GM18519 (cell line): ENCODE results near the gene EXOSC5.

Experiments used
- ATAC-seq: cut with Tn5 transposase; IDR thresholded peaks from one replicate; pipeline ENCODE4 v1.9.1; 2021; ENCODE audit warnings: mild to moderate bottlenecking, moderate library complexity; ENCODE audit not compliant: unreplicated experiment, low FRiP score

Gene EXOSC5

DNA sequence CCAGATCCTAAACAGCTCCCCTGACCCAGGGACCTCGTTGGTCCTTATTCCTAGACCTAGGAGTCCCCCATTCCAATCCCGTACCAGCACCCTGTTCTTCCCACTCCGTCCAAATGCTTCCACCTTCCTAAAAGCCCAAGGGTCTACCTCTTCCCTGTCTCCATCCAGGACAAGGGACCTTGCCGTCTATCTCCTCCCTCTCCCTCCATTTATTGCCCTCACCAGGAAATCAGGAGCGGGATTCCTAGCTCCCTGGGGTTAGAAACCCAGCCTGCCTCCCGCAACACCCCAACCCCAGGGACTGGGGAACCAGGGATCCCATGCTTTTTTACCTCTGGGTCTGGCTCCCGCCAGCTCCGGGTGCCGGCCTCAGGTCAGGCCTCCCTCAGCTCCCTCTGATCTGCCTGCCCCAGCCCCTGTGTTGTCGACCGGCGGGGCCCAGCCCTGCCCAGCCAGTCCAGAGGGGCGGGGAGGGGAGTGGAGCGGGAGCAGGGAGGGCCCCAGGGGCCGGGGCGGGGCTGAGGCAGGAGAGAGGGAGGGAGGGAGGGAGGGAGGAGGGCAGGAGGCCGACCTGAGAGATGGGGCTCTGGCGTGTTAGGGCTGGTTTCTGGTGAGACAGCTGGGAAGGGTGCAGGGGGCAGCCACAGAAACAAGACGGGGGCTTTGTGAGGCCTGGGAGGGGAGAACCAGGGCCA lies 29.9 kb upstream of the EXOSC5 start, which contains the start of gene B3GNT8:
Gene B3GNT8, minus strand, starts transcription at position 423 of the 695 bp plus-strand sequence. CDS start 596 bp downstream, outside the sequence.
- no peak for ATAC-seq

DNA sequence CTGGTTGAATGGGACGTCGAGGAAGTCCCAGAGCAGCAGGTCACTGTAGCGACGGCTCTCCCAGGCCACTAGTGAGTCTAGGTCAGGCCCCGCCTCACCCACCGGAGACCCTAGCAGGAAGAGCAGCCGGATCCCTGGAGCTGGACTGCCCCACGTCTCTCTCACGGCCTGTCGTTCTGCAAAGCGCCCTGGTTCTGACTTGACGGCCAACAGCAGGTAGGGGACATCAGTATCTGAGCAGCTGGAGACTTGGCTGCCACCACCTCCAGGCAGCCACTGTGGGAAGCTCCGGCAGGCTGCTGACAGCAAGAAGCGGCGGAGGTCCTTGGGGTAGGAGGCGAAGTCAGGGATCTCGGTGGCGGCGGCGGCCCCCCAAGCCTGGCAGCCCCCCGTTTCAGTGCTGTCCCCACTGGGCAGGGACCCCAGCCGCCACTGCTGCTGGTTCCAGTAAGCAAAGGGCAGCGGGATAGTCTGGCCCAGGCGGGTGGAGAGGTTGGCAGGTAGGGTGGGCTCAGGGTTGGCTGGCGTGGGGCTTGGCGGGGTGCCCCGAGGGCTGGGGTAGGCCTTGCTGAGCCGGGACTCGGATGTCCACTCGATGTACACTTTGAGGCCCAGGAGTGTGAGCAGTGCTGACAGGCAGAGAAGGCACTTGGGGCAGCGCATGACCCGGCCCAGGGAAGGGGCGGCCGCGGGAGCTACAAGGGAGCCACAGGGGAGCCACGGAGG lies 29.1 kb upstream of the EXOSC5 start:
- no peak for ATAC-seq

DNA sequence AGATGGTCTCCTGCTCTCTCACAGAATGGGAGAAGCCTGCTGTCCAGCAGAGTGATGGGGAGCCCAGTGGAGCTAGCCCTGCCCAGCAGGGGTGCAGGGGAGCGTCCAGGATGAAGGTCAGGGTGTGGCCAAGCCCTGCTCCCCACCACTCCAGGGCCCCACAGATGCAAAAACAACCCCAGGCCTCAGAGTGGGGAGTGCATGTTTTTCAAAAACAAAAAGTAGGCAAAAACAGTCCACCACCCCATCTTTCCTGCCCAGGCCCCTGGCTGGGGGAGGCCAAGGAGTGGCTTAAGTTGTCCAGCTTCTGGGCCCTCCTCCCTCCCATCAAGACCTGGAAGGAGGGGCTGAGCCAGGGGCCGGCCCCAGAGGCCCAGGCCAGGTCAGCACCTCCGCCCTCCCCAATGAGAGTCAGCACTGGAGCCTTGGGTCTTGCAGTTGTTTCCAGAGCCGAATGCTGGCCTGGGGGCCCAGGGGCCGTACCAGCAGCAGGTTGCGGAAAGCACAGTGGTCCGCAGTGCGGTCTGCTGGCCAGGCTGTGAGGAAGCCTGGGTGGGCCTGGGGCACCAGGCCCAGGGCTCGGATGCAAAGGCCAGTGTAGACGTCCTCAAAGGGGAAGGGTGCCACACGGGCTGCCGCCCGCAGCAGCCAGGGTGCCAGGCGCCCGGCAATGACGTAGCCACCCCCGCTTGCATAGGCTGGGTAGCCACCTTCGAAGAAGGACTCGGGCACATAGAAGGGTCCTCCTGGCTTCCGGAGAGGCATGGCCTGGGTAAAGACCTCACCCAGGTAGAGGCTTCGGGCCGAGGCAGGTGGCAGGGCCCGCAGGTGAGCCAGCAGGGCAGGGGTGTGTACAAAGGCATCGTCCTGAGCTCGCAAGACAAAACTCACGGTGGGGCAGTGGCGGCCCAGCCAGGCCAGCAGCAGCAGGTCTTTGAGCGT lies 28.3 kb upstream of the EXOSC5 start:
- ATAC-seq = no peak

DNA sequence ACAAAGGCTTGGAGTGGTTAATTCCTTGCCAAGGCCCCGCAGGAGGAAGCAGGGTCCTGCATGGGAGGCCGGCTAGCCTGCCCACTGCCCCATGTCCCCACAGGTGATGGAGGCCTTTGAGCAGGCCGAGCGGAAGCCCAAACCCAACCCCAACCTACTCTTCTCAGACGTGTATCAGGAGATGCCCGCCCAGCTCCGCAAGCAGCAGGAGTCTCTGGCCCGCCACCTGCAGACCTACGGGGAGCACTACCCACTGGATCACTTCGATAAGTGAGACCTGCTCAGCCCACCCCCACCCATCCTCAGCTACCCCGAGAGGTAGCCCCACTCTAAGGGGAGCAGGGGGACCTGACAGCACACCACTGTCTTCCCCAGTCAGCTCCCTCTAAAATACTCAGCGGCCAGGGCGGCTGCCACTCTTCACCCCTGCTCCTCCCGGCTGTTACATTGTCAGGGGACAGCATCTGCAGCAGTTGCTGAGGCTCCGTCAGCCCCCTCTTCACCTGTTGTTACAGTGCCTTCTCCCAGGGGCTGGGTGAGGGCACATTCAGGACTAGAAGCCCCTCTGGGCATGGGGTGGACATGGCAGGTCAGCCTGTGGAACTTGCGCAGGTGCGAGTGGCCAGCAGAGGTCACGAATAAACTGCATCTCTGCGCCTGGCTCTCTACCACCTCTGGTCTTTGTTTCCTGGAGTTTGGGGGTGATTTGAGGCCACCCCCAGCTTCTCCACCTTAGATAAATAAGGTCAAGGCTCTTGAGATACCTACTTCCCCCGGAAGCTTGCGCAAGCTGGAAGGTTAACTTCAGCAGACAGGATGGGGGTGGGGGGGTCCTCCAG lies 27.4 kb upstream of the EXOSC5 start:
- no peak for ATAC-seq

DNA sequence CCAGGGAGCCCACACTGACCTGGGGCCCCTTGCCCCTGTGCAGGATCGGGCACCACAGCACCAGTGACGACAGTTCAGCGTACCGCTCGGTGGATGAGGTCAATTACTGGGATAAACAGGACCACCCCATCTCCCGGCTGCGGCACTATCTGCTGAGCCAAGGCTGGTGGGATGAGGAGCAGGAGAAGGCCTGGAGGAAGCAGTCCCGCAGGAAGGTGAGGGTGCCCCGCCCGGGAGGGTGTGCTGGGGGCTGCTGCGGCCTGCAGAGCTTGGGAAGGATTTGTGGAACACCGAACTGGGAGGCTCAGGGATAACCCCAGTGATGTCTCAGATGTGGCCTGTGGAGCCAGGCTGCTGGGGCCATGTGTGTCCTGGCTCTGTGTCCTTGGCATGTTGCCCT lies 25.8 kb upstream of the EXOSC5 start:
- ATAC-seq = no peak

DNA sequence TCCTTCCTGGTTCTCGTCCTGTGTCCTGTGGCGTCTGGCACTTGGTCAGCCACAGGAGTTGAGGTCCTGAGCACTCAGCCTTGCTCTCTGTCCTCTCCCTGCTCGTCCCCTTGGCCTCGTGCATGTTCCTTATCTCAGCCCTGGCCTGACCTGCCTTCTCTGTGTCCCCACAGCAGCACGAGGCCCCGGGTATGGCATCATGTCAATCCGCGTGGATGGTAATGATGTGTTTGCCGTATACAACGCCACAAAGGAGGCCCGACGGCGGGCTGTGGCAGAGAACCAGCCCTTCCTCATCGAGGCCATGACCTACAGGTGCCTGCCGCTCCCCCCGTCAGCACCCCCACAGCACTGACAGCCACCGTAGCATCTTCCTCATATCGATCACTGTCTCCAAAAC lies 25.3 kb upstream of the EXOSC5 start:
- no peak for ATAC-seq

DNA sequence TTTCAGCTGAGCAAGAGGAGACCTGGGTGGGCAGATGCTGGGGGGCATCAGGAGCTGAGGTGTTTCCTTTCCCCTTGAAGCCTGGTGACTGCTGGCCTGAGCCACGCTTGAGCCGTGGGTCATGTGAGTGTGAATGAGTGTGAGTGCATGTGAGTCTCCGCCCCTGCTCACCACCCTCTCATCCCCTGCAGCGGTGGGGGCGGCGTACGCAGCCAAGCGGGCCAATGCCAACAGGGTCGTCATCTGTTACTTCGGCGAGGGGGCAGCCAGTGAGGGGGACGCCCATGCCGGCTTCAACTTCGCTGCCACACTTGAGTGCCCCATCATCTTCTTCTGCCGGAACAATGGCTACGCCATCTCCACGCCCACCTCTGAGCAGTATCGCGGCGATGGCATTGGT lies 24.8 kb upstream of the EXOSC5 start:
- no peak for ATAC-seq

DNA sequence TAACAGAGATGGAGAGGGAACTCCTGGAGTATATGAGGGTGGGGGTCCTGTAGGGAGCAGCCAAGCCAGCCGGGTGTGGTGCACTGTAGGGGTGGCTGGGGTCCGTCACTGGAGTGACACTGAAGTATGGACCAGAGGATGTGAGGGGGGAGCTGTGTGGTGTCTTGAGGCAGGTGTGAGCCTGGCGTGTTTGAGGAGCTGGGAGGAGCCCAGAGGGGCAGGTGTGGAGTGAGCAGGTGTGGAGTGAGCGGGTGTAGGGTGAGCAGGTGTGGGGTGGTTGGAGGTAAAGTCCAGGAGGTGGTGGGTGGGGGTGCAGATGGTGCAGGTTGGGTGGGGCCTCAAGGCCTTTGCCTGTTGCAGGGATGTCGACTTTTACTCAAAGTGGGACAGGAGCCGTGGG lies 24.2 kb upstream of the EXOSC5 start:
- no peak for ATAC-seq

DNA sequence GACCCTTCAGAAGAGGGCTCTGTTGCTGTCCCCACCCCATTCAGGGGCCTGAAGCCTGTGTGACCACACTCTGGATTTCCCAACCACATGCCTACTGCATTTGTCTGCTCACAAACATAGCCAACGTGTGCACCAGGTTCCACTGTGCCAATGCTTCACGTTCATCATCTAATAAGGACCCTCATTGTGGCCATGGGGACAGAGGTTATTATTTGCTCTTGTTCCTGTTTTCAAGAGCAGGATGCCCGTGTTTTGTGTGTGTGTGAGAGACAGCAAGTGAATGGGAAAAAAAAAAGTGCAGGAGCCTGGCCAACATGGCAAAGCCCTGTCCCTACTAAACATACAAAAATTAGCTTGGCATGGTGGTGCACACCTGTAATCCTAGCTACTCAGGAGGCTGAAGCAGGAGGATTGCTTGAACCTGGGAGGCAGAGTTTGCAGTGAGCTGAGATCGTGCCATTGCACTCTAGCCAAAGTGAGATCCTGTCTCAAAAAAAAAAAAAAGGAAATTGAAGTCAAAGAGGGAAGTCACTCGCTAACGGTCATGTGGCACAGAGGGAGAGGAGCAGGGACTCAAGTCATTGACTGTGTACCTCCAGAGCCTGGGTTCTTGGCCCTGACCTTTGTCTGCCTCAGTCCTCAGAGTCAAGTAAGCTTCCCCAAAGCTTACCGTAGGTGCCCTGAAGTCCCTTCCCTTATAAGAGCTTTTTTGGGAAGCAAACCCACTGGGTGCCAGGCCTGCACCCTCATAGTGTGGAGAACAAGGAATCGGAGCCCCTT lies 23.1 kb upstream of the EXOSC5 start:
- no peak for ATAC-seq

DNA sequence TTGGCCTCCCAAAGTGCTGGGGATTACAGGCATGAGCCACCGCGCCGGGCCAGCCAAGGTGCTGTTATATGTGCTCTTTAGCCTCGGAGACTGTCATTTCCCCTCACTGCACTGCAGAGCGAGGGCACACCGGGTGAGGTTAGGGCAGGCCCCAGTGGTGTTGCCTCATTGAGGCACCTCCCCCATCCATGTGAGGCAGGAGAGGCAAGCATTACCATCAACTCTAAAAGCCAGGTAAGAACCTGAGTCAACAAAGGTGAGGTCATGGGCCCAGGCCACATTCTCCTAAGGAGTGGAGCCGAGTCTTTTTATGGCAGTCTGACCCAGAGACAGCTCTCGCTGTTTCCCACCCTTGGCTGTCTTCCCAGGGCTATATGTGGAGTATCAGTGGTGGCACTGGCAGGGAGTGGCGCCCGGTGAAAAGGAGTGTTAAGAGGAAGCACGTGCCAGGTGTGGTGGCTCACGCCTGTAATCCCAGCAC lies 19.1 kb upstream of the EXOSC5 start:
- no peak for ATAC-seq

DNA sequence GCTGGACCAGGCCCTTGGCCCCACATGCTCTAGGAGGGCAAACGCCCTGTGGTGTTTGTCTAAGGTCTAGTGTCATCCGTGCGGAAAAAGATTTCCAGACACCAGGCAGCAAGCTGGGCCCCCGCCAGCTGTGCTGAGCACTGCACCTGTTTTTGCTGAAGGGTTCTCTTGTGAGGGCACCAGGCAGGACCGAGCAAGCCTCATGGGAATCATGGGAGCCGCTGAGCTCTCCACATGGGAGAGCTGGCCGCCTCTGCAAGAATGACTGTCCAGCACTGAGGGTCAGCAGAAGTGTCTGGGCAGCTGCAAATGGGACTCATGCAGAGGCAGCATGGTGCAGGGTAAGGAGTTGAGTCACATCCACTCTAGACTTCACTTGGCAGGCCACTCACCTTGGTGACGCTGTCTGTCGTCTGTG lies 18.0 kb upstream of the EXOSC5 start:
- no peak for ATAC-seq

DNA sequence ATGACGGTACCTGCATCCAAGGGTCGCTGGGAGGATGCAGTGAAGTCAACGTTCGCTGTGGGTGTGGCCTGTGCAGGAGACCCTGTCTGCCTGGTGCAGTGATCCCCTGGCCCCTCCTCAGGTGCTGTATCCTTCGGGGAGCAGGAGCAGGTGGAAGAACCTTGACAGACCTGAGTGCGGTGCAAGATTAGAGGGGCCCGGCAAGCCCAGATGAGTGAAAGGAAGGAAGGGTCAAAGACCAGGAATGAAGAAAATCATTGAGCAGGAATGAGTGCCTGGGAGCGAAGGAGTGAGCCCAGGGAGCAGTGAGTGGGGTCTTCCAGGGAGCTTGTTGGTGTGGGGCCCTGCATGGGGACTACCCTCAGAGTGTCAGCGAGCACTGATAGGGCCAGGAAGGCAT lies 17.3 kb upstream of the EXOSC5 start:
- no peak for ATAC-seq

DNA sequence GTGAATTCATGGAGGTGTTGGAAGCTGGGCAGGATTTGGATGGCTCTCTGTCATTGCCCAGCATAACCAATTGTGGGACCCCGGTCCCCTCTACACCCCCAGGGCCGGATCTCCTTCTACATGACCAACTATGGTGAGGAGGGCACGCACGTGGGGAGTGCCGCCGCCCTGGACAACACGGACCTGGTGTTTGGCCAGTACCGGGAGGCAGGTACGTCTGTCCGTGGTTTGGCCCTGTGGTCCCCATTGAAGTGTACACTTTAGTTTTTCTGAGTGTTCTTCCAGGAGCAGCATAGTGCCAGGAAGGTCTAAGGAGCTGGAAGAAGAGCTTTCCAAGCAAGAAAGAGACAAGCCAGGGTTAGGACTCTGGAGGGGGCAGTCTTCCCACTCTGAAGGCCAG lies 16.8 kb upstream of the EXOSC5 start:
- ATAC-seq = no peak

DNA sequence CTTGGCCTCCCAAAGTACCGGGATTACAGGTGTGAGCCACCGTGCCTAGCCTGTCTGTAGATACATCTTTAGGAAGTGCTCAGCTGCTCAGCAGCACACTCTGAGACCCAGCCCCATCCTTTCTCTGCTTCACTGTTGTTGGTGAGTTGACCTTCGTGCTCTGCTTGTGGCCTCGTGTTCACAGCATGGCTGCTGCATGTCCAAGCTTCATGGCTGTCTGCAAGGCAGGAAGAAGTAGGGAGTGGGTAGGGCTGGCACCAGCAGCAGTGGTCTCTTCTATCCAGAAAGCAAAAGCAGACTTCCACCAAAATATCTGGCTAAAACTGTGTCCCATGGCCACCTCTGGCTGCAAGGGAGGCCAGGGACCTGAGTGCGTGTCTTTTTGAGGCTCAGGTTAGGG lies 15.8 kb upstream of the EXOSC5 start:
- no peak for ATAC-seq

DNA sequence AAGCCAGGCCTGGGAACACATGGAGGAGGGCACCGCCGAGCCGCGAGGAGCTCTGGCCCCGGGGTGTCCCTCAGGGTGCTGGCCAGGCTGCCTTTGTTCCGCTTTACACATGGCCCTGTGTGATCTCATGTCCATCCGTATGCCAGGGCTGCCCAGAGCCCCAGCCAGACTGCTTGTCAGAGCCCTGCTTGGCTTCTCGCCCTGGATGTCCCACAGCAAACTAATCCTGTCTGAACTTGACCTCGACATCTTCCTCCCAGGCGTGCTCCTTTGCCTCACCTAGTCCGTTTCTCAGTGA lies 14.8 kb upstream of the EXOSC5 start:
- no peak for ATAC-seq

DNA sequence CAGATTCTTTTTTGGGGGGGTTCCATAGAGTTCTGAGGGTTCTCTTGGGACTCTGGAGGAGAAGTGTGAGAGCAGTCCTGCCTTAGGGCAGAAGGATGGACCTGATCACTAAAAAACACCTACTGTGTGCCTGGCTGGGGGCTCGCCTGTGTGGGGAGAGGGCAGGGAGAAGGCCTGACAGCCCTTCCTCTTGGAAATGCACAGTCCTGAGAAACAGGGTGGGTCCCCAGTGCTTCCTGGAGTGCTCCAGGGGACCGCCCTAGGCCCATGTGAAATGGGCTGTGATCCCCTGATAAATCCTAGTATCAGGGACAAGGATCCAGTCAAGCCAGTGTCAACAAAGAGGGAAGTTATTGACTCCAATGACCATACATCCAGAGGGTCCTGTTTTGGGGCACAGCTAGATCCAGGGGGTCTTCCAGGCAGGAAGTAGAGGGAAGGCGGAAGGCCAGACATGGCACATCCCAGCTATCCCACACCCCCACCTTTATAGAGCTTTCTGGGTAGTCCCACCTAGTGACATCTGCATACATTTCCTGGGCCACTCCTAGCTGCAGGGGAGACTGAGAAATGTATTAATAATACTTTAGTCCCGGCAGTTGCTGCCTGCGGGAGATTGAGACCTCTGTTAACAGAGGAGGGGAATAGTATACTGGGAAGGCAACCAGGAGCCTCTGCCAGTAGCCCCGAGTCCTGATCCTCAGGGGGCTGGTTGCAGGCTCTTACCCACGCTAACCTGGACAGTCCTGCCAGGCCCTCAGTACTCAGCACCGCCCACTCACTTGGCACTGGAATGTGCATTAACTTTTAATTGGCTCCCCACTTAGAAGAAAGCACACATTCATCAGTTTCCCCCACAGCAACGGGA lies 14.2 kb upstream of the EXOSC5 start:
- no peak for ATAC-seq

DNA sequence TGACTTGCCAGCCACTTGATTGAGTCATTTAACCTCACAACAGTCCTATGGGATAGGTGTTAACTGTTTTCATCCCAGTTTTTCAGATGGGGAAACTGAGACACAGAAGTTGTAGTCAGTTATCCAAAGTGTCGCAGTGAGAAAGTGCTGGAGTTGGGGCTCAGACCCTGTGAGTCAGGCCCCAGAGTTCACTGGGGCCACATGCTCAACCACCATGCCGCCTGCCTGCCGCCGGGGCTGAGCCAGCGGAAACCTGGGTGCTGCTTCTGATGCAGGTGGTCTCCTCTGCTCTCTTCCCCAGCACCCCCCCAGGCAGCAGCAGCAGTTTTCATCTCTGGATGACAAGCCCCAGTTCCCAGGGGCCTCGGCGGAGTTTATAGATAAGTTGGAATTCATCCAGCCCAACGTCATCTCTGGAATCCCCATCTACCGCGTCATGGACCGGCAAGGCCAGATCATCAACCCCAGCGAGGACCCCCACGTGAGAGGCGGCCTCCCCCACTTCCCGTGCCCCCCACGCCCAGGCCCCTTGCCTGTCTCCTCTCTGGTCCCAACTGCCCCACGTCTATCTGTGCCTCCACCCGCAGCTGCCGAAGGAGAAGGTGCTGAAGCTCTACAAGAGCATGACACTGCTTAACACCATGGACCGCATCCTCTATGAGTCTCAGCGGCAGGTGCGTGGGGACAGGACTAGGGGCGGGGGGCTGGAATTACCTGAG lies 13.3 kb upstream of the EXOSC5 start:
- no peak for ATAC-seq

DNA sequence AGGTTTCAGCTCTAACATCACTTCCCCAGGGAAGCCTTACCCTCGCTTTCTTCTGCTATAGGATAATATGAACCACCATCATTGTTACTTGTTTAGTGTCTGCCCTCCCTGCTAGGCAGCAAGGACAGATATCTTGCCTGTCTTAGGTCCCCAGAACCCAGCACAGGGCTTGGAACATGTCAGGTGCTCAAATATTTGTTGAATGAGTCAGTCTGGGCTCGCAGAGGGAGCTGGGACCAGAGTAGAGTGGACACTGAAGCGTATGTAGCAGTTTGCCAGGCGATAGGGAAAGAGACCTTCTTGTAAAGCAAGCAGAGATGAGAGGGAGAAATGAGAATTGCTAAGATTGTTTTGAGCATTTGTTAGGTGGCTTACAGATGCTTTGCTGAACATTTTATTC lies 12.1 kb upstream of the EXOSC5 start:
- no peak for ATAC-seq
